ENCODE data around the gene RPIA.
A peak's percentile ranks its signal among the peaks of the same experiment; 100 is the strongest.

RPIA gene

GRCh38 chr2:88669482-88670214 lies 21.8 kb upstream of the RPIA start:
- peak; percentile 56 for TF ChIP-seq CTCF (IDR thresholded peaks at IDR 0.05; ENCODE audit: control insufficient read depth, extremely low read depth, insufficient read depth)
- DNase-seq (ENCODE audit: low read depth): no peak

GRCh38 chr2:88671786-88672427 lies 19.6 kb upstream of the RPIA start:
- peak; percentile 81 for TF ChIP-seq CTCF (IDR thresholded peaks at IDR 0.05; ENCODE audit: control insufficient read depth, extremely low read depth, insufficient read depth)
- no peak for DNase-seq (ENCODE audit: low read depth)
- H3K4me3 ChIP-seq (ENCODE audit: low read depth, low read length): no peak overlapping the region

More at GRCh38 chr2:88669482-88670214, 21.8 kb upstream of the RPIA start:
- H3K4me3 ChIP-seq (ENCODE audit: low read depth, low read length): no peak overlapping the region

GRCh38 chr2:88673363-88673762 lies 18.1 kb upstream of the RPIA start:
- no peak for TF ChIP-seq CTCF (IDR thresholded peaks at IDR 0.05; ENCODE audit: control insufficient read depth, extremely low read depth, insufficient read depth)
- DNase-seq (ENCODE audit: low read depth): no peak
- no peak overlapping the region for H3K4me3 ChIP-seq (ENCODE audit: low read depth, low read length)

- DNase-seq (ENCODE audit: low read depth): no peak
- TF ChIP-seq CTCF (IDR thresholded peaks at IDR 0.05; ENCODE audit: control insufficient read depth, extremely low read depth, insufficient read depth): no peak
- H3K4me3 ChIP-seq (ENCODE audit: low read depth, low read length): no peak overlapping the region
Observed at GRCh38 chr2:88680266-88680902, 11.1 kb upstream of the RPIA start.

- DNase-seq (ENCODE audit: low read depth): no peak
Observed at GRCh38 chr2:88680916-88681315, 10.6 kb upstream of the RPIA start.

More at GRCh38 chr2:88680916-88681315, 10.6 kb upstream of the RPIA start:
- H3K4me3 ChIP-seq (ENCODE audit: low read depth, low read length): no peak overlapping the region
- TF ChIP-seq CTCF (IDR thresholded peaks at IDR 0.05; ENCODE audit: control insufficient read depth, extremely low read depth, insufficient read depth): no peak

Measured in LNCaP clone FGC (cell line).